NCI-H1436 (cell line): ENCODE measurements around the gene CTU1.

Experiments
- DNase-seq: peaks from one replicate; lab custom pipeline; 2025; lab: John Stamatoyannopoulos, UW

Gene CTU1

GRCh38 chr19:51131780-51132680, 23.8 kb upstream of the CTU1 start:
- DNase-seq, result no peak

DNA sequence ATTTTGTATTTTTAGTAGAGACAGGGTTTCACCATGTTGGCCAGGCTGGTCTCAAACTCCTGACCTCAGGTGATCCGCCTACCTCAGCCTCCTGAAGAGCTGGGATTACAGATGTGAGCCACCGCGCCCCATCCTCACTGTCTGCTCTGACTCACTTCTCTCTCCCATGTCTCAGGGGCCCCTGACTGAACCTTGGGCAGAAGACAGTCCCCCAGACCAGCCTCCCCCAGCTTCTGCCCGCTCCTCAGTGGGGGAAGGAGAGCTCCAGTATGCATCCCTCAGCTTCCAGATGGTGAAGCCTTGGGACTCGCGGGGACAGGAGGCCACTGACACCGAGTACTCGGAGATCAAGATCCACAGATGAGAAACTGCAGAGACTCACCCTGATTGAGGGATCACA, 21.5 kb upstream of the CTU1 start:
- DNase-seq, result no peak

- no peak for DNase-seq
Observed at GRCh38 chr19:51128227-51128626, 20.0 kb upstream of the CTU1 start.

- DNase-seq, result no peak
Observed at GRCh38 chr19:51127755-51128154, 19.5 kb upstream of the CTU1 start.

- DNase-seq, result no peak
Observed at GRCh38 chr19:51127032-51127431, 18.8 kb upstream of the CTU1 start.

DNA sequence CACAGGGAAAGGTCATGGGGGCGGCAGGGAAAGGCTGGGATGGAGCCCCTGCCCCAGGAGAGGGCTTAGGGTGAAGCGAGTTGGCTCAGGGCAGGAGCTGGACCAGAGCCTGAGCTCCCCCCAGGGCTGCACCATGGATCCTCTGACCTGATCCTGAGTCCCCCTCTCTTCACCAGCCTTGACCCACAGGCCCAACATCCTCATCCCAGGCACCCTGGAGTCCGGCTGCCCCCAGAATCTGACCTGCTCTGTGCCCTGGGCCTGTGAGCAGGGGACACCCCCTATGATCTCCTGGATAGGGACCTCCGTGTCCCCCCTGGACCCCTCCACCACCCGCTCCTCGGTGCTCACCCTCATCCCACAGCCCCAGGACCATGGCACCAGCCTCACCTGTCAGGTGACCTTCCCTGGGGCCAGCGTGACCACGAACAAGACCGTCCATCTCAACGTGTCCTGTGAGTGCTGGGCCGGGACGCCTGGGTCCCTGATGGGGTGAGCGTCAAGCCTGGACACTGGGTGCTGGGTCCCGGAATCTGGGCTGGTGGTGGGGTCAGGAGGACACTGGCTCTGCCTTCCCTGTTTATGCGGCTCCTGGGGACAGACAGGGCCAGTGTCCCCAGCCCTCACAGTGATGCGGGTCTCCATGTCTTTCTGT, 17.3 kb upstream of the CTU1 start:
- no peak for DNase-seq

- no peak for DNase-seq
Observed at GRCh38 chr19:51124729-51125128, 16.5 kb upstream of the CTU1 start, which contains the start of gene SIGLEC9. SIGLEC9 (plus strand) TSS chr19:51124906; CDS start chr19:51124975, 69 bp downstream.

DNA sequence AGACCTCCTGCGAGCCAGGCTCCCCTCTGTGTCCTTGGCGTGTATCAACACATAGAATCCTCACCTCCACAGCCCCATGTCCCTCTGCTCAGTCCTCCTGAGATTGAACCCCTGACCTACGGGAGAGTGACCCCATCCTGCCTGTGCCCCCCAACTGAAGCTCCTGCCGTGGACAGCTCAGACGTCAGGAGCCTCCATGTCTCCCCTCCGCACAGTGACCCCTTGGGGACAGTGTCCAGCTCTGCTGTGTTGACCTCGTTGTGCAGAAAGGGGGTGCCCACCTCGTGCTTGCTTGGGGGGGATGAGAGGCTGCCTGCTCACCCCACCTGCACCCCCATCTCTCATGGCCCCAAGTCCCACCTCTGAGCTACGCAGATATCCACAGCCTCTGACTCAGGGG, 16.0 kb upstream of the CTU1 start:
- no peak for DNase-seq

- DNase-seq, result no peak
Observed at GRCh38 chr19:51123802-51124201, 15.6 kb upstream of the CTU1 start.

GRCh38 chr19:51123381-51123800, 15.2 kb upstream of the CTU1 start:
- no peak for DNase-seq

- DNase-seq, result no peak
Observed at GRCh38 chr19:51122112-51122981, 14.1 kb upstream of the CTU1 start.

DNA sequence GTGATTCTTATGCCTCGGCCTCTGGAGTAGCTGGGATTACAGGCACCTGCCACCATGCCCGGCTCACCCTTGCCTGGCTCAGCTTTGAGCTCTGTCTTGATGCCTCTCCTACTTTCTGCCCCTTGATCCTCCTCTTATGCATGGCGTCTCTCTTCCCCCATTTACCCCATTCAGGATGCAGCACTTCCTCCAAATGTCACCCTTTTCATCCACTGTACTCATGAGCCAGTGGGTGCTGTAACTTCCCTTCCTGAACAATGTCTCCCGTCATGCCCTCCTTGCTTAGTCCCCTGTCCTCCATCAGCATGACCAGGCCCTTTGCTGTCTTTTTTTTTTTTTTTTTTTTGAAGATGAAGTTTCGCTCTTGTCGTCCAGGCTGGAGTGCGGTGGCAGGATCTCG, 13.0 kb upstream of the CTU1 start:
- DNase-seq, result no peak

DNA sequence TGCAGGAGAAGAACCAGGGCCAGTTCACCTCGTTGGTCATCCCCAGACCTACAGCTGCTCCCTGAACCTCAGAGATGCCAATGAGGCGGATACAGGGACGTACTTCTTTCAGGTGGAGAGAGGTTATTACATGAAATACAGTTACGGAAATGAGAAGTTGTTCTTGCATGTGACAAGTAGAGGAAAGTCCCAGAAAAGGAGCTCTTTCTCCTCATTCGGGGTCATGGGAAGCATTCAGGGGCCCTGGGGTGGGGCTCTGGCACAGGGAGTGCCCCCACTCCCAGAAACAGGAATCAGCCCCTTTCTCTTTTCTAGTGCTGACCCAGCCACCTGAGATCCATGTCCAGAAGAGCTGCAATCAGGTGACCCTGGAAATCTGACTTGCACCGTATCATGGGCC, 12.0 kb upstream of the CTU1 start:
- DNase-seq, result no peak

GRCh38 chr19:51119611-51120010, 11.4 kb upstream of the CTU1 start:
- no peak for DNase-seq

GRCh38 chr19:51119101-51119500, 10.9 kb upstream of the CTU1 start:
- DNase-seq, result no peak

GRCh38 chr19:51116736-51117286, 8.6 kb upstream of the CTU1 start:
- DNase-seq, result no peak

GRCh38 chr19:51114087-51114729, 6.0 kb upstream of the CTU1 start:
- DNase-seq, result no peak

DNA sequence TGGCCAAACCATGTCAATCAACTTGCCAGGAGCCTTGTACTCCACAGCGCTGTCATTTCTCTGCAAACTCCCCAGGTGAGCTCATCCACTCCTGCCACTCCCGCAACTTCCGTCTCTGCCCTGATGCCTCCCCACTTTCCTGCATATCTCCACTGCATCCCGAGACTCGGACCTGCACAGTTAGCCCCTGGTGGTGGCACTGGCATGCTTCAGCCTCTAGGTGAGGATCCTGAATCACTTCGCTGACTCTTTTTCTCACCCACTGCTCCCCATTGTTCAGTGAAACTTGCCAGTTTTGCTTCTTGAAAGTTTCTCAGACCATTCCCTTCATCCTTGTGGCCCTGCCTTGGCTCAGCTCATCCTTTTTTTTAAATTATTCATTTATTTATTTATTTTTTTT, 3.4 kb upstream of the CTU1 start:
- DNase-seq, result no peak

GRCh38 chr19:51110666-51110971, 2.4 kb upstream of the CTU1 start:
- no peak for DNase-seq

DNA sequence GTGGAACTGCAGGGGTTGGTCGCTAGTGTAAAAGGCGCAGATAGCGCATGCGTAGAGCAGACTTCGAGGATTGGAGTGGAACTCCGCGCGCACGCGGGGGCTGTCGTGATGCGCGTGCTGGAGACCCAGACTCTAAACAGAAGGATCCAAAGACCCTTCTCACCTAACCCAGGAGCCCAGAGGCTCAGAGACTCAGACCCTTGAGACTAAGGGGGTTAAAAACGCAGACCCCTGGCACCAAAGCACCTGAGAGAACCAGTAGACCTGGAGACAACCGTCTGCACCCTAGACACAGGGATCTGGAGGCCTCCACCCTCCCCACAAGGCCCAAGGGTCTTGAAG, 567 bp upstream of the CTU1 start:
- DNase-seq, result no peak

DNA sequence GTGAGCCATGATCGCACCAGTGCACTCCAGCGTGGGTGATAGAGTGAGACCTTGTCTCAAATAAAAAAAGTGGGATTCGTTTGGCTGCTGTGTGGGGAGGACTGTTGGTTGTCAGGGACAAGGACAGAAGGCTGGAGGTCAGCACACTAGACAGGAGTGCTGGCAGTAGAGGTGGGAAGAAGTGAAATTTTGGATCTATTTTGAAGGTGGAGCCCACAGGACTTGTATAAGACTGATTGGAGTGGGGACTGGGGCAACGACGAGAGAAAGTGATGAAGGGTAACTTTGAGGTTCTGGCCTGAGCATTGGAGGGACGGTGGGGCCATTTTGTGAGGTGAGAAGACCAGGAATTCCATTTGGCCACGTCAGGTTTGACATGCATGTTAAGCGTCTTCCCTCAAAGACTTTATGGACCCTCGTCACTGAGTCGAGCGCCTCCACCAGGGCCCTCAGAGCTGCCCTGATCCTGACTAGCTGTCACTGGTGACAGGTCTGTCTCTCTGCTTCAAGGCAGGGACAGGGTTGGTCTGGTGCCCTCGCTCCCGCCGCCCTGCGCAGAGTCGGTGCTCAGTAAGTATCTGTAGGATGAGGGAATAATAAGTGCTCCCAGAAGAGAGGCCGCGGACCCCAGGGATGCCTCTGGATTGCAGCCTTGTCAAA, 673 bp downstream of the CTU1 start:
- DNase-seq, result no peak
